GM04504 (cell line): ENCODE results near the gene CHRNB4.
"Not testable (repeated sequence)": the region's sequence is repeated elsewhere in the genome, so short reads cannot be mapped to it uniquely, and the experiment has no call there.

Experiments used
- DNase-seq: peaks from one replicate; pipeline ENCODE4 v3.0.0-alpha.2; 2012; ENCODE audit warnings: low read depth

CHRNB4 gene

GRCh38 chr15:78641102-78641748 lies at the start of gene CHRNB4:
Gene CHRNB4 (minus strand): TSS chr15:78641210. CDS start chr15:78641133, 77 bp downstream.
- DNase-seq = no peak

- no peak for DNase-seq
Measured at GRCh38 chr15:78689626-78690025, 48.6 kb upstream of the CHRNB4 start.

- no peak for DNase-seq
Measured at GRCh38 chr15:78685925-78686324, 44.9 kb upstream of the CHRNB4 start.

- no peak for DNase-seq
Measured at GRCh38 chr15:78685159-78685921, 44.3 kb upstream of the CHRNB4 start.

- DNase-seq = no peak
Measured at GRCh38 chr15:78684657-78685056, 43.6 kb upstream of the CHRNB4 start.

- DNase-seq = not testable (repeated sequence)
Measured at GRCh38 chr15:78683599-78683998, 42.6 kb upstream of the CHRNB4 start.

- no peak for DNase-seq
Measured at GRCh38 chr15:78682693-78683410, 41.8 kb upstream of the CHRNB4 start.

- DNase-seq = no peak
Measured at GRCh38 chr15:78682004-78682651, 41.1 kb upstream of the CHRNB4 start.

- DNase-seq = no peak
Measured at GRCh38 chr15:78681281-78682003, 40.4 kb upstream of the CHRNB4 start.

- no peak for DNase-seq
Measured at GRCh38 chr15:78680431-78681075, 39.5 kb upstream of the CHRNB4 start.

GRCh38 chr15:78679089-78679511 lies 38.1 kb upstream of the CHRNB4 start:
- DNase-seq = no peak

GRCh38 chr15:78676424-78677110 lies 35.6 kb upstream of the CHRNB4 start:
- no peak for DNase-seq

- no peak for DNase-seq
Measured at GRCh38 chr15:78675617-78676360, 34.8 kb upstream of the CHRNB4 start.

GRCh38 chr15:78675206-78675605 lies 34.2 kb upstream of the CHRNB4 start:
- DNase-seq = no peak

- DNase-seq = no peak
Measured at GRCh38 chr15:78673917-78674444, 33.0 kb upstream of the CHRNB4 start.

- DNase-seq = no peak
Measured at GRCh38 chr15:78673476-78673875, 32.5 kb upstream of the CHRNB4 start.

GRCh38 chr15:78672285-78673014 lies 31.4 kb upstream of the CHRNB4 start:
- DNase-seq = no peak

GRCh38 chr15:78671626-78672211 lies 30.7 kb upstream of the CHRNB4 start:
- DNase-seq = no peak

GRCh38 chr15:78668987-78669386 lies 28.0 kb upstream of the CHRNB4 start:
- DNase-seq = no peak
